Activated CD8-positive, alpha-beta memory T cell treated with anti-CD3 and anti-CD28 coated beads, Interleukin-2, amount 50 U/mL, for 1 hour (primary cell): Measurements from ENCODE around the gene C3orf22.
"Not testable (repeated sequence)": the region's sequence is repeated elsewhere in the genome, so short reads cannot be mapped to it uniquely, and the experiment has no call there.

ENCODE experiments used
- DNase-seq: peaks from one replicate; pipeline ENCODE4 v3.0.0-alpha.2; 2020; ENCODE audit errors: extremely low read depth

Gene C3orf22

DNA sequence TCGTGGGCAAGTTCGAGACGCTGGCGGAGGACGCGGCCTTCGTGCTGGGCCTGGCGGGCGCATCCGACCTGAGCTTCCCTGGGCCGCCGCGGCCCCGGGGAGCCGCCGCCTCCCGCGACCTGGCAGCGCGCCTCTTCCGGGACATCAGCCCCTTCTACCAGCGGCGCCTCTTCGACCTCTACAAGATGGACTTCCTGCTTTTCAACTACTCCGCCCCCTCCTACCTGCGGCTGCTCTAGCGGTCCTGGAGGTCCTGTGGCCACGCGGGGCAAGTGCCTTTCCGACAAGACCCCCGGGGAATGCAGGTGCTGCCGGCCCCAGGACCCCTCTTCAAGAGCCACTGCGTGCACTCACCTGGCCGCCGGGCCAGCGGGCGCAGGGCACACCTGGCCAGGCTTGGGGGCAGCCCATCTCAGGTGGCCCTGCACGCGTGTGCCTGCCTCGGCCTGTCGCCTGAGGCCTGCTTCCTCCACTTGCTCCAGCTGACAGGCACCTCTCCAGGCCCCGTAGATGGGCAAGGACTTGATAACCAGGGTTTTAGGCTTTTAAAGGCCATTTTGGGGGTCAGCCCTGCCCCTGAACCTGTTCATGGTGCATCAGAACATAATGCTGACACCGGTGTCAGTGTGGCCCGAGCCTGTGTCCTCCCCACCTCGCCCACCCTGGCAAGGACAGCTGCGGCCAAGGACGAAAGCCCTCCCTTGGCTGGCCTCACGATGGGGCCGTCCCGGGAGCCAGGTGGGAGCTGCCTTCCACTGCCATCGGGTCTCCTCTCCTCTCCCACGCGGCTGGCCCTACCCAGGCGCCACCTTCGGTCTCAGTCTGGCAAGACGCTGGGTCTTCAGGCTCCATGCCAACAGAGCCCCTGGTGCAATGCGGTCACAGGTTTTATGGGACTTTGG is 16.1 kb downstream of the C3orf22 start:
- no peak for DNase-seq

GRCh38 chr3:126541628-126542339 is 16.9 kb downstream of the C3orf22 start:
- DNase-seq, result no peak

DNA sequence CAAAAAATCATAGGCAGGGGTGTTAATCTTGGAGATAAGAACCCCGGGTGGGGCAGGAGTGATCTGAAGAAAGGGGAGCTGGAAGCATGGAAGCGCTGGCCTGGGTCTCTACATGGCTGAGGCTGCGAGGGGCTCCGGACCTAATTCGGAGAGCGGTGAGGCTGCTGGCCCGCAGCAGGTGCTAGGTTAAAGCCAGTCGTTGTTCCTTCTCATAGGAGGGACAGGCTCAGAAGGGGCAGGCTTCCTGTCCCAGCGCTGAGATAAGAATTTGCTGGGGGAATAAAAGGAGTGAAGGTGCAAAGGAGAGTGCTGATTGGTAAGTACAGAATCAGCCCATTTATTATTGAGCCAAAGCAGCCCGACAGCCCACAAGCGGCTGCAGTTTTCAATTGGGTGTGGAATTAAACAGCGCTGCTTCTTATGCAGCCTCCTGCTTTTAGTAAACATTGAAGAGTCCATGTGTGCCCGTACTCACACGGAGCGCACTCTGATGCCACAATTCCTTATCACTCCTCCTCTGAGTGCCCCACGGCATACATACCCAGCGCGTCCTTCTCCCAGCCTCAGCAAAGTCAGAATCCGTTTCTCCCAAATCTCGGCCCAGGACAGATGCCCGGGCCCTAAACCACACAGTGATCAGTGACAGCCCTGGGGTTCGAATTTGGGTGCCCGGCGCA is 17.6 kb downstream of the C3orf22 start:
- DNase-seq, result no peak

- DNase-seq, result no peak
Observed at GRCh38 chr3:126540342-126540849, 18.3 kb downstream of the C3orf22 start.

DNA sequence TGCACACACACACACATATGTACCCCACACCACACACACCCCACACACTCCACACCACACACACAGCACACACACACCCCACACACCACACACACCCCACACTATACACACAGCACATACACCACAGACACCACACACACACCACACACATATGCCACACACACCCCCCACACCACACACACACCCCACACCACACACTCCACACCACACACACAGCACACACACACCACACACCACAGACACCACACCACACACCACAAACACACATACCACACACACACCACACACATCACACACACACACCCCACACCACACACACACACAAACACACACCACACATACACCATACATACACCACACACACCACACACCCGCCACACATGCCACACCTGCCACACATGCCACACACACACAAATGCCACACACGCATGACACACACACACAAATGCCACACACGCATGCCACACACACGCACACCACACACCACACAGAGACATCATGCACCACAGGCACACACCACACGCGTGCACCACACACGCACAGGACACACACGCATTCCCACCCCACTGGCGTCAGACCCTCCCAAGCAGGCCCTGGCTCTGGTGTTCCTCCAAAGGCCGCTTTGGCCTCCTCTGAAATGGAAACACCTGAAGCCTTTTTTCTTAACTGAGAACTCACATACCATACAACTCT is 19.0 kb downstream of the C3orf22 start:
- no peak for DNase-seq

DNA sequence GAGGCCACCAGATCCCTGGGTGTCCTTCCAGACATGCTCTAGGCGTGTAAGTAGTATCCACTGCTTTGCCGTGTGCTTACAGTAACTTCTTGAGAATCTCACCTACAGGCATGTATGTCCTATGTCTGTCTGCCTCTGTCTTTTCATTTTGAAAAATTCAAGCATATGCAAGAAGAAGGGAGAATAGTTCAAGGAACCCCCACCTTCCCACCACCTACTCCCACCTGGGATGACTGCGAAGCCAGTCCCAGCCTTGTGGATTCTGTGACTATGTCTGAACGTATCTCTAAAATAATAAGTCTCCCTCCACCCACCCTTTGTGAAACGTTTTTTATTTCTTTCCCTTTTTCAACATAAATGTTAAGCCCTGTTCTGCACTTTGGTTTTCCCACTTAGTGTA is 19.8 kb downstream of the C3orf22 start:
- no peak for DNase-seq

DNA sequence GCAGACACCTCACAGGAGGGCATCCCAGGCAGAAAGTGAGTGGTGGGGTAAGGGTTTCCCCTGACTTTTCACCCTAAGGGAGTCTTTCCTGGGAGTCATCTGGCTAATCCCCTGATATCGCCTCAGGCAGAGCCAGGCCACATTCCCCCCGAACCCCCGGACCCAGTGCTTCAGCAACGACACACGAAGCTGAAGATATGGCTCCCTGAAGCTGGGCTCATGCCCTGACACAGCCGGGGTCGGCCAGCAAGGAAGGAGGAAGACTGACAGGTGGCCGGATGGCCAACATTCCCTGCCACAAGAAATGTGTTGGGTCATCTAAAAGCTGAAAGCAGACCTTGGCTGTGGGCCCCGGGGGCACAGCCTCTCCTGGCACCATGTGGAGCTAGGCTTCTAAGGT is 20.4 kb downstream of the C3orf22 start:
- no peak for DNase-seq

GRCh38 chr3:126537730-126538281 is 20.9 kb downstream of the C3orf22 start:
- DNase-seq, result no peak

GRCh38 chr3:126537116-126537729 is 21.5 kb downstream of the C3orf22 start:
- no peak for DNase-seq

DNA sequence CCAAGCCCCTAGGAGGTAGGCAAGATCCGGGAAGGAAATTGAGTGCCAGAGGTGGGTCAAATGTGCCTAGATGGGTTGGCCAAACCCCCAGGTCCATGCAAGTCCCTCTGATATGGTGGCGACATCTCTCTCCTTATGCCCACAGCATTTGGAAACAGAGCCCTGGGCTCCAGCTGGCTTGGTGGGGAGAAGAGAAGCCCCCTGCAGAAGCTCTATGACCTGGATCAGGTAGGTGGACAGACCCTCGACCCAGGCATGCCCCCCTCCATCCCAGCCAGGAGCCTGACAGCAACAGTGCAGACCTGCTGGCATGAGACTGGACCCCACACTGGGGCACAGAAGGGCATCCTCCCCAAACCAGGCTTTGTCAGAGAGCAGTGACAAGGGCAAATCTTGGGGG is 22.6 kb downstream of the C3orf22 start:
- DNase-seq, result no peak

- DNase-seq, result no peak
Observed at GRCh38 chr3:126535636-126536035, 23.1 kb downstream of the C3orf22 start.

GRCh38 chr3:126534716-126535115 is 24.0 kb downstream of the C3orf22 start:
- not testable (repeated sequence) for DNase-seq

DNA sequence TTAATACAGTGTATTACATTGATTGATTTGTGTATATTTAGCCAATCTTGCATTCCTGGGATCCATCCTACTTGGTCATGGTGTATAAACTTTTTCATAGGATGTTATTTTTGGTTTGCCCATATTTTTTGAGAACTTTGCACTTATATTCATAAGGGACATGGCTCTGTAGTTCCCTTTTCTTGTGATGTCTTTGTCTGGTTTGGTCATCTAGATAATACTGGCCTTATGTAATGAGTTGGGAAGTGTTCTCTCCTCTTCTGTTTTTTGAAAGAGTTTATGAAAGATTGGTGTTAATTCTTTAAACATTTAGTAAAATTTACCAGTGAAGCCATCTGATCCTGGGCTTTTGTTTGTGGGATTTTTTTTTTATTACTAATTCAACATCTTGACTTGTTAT is 25.2 kb downstream of the C3orf22 start:
- no peak for DNase-seq

GRCh38 chr3:126531051-126531330 is 27.7 kb downstream of the C3orf22 start:
- no peak for DNase-seq

DNA sequence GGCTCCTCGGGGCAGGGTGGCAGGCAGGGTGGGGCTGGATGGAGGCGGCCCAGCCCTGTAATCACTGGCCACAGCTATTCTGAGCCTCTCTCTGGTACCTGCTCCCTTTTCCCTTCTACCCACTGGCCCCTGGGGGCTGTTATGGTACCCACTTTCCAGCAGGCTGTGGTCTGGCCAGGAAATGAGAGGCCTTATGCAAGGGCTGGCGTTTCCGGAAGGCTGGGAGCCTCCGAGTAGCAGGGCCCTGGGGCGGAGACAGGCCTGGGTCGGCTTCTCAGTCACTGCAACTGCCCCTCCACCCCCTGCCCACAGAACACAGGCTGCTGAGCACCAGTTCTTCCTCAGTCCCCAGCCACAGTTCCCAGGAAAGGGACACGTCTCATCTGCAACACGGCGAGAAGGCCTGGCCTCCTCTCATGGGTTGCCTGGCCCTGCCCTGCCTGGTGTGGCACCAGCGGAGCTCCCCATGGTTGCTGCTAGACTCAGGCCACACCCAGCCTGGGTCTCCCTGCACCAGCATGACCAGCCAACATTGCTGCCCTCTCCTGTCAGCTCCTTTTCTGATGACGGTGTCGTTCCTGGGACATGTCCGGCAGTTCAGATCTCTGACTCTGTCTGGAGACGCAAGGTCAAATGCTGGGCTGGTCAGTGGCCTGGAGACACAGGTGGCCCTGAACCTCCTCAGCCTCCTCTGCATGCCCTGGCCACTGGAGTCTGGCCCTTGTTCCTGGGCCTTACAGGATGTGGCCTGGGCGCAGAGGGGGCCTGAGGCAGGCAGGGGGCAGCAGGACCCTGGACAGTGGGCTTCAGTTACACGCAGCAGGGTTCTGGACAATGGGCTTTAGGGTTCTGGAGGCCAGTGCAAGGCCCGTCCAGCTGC is 28.3 kb downstream of the C3orf22 start:
- DNase-seq, result no peak

DNA sequence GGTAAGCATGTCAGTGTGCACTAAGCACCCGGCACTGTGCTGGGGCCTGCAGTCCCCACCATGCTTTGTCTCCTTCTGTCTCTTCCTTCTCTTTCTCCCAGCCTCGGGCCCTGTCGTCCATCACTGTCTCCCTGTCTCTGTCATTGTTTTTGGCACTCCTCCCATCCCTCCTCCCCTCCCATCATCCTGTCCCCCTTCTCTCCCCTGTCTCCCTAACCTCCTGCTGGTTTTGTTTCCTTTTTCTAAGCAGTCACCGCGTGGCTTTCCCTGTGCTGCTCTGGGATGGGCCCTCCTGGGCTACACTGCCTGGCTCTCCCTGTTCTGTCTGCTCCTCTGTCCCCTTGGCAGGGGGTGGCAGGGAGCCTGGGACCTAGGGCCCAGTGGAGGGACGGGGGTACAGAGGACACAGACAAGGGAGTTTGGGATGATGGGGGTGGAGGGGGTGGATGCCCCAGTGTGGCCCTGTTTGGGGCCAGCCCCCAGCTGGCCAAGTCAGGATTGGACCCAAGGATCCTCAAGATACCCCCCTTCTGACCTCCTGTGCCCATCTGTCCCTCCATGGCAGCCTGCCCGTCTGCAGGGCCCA is 29.1 kb downstream of the C3orf22 start:
- no peak for DNase-seq

DNA sequence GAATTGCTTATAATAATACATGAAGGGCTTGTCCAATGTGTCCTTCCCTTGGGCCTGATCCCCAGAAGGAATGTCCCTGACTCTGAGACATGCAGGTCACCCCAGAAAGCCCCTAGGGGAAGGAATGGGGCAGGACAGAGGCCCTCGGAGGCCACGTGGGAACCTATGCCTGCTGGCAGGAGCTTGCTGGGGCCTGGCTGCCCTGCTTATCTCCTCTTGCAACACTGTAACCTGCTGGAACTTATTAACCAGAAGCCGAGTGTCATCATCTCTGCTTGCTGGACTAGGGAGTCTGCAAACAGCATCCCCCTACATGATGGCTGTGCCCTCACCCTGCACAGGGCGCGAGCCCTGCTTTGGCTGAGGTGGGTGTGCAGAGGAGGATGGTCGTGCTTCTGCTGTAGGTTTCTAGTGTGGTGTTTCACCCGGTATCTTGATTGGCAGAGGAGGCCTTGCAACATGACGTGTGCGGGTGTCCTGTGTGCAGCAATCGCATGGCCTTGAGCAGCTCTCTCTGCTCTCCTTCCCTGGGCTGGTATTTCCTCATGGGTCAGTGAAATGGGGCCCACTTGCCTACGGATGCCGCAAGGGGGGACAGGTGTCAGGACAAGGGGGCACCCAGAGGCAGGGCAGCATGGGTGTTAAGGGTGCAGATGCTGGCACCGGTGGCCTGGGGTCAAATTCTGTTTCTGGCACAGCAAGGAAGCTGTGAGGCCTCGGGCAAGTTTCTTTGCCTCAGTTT is 29.8 kb downstream of the C3orf22 start:
- DNase-seq, result no peak

DNA sequence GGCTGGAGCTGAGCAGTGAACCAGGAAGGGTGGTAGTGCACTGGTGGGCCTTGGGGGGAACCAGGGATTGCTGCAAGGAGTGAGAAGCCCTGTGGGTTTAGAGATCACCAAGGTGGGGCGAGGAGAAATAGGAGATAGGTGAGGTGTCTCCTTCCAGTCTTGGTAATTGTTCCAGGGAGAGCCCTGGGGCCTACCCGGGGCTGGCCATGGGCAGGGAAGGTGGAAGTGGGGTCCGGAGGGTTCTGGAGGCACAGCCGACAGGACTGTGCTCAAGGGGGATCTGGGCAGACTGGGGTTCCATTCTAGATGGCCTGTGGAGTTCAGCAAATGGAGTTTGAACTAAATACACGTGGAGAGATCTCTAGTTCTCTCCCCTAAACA is 30.3 kb downstream of the C3orf22 start:
- DNase-seq, result no peak
